Right renal pelvis (tissue), 4 donors: ENCODE results near the gene SLC16A10. TPM values are rescaled to one million over a fixed set of nuclear protein-coding genes. Genes with fewer than 3 reads are reported as not detected.
"Not testable (repeated sequence)": the region's sequence is repeated elsewhere in the genome, so short reads cannot be mapped to it uniquely, and the experiment has no call there.

Experiments
- DNase-seq, 4 donors: peaks; one replicate each; pipeline ENCODE4 v3.0.0-alpha.2; 2013; ENCODE audit warnings: low read depth in 4 of 4, low spot score in 3 of 4, missing footprints in 1 of 4
- polyA plus RNA-seq, 4 donors: library from polyadenylated mRNA; unstranded; fragments of 120-200 nt; gene quantifications; one replicate each; pipeline ENCODE4 v1.2.1, GENCODE V29; 2013; ENCODE audit not compliant: insufficient read length in 4 of 4

SLC16A10 gene
- polyA plus RNA-seq, 4 donors, result 24.0 to 28.8 (median 26.6) TPM

DNA sequence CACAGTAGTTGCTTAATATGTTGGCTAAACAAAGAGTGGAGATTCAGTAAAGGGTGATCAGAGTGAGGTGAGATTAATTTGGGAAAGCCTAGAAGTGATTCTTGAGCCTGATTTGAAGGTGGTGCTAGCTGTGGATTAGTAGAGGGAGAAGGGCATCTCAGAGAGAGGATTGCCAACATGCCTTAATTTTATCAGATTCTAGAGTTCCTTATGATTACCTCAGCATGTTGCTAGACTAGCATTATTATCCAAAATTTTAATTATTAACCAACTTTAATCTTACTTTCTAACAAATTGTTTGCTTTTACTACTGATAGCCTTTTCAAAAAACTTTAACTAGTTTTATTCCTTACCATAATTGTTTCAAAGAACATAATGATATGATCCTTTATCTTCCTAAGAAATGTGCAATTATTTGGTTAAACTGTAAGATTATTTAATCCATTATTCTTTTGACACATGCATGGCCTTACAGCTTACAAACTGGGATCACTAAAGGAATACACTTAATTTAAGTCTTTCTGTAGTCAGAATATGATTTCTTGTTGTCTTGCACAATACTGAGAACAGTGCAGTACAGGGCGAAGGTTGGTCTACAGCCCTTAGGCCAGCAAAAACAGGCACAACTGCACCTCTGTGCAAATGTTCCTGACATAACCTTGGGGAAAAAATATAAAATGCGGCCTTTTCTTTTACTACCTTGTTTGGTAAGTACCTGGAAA lies 88.9 kb downstream of the SLC16A10 start:
- DNase-seq, result no peak

DNA sequence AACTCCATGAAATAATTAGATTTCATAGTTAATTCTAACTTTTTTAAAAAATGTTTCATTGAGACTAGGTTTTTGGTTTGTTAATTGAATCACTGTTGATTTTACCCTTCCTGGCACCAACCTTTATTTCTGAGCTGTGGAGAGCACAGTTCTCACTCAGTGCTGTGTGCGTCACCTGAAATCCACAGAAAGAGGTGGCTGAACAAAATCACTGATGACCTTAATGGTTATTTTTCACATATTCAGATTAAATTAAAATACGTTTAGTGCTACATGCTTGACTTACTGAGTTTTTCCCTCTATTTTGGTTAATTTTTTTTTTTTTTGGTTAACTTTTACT lies 89.4 kb downstream of the SLC16A10 start:
- DNase-seq, result no peak

DNA sequence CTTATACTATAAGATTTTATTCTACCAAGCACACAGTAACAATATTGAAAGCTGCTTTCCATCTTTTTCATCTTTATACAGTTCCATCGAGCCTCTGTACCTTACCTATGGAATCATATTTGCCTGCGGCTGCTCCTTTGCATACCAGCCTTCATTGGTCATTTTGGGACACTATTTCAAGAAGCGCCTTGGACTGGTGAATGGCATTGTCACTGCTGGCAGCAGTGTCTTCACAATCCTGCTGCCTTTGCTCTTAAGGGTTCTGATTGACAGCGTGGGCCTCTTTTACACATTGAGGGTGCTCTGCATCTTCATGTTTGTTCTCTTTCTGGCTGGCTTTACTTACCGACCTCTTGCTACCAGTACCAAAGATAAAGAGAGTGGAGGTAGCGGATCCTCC lies 89.8 kb downstream of the SLC16A10 start:
- no peak for DNase-seq

DNA sequence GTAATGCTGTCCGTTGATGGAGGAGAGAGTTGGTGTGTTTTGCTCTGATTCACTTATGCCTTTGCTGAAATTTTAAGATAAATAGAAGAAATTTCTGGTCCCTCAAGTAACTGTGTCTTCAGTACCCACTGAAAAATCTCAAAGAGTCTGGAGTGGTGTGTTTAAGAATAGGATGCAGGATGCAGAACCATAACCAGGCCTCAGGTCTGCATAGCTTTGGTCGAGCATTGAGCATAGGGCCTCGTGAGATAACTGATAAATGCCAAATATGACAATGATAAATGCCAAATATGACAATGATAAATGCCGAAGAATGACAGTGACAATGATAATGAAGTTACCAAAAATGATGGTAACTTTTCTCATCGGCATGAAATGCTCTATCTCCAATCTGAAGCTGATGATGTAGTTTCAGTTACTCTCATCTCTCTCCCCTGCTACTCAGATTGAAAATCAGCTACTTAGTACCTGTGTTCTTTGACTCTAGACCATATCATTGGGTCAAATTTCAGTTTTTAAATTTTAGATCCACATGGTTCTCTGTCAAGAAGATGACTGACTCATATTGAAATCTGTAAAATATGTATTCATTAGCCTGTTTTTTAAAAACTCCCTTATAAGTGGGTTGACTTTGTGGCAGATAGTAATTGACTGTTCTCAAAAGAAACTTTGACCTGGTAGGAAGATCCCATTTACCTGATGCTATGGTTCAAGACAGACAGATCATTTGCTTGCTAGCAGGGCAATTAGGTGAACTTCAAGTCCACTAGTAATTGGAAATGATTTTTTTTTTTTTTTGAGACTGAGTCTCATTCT lies 96.6 kb downstream of the SLC16A10 start:
- DNase-seq, result no peak

DNA sequence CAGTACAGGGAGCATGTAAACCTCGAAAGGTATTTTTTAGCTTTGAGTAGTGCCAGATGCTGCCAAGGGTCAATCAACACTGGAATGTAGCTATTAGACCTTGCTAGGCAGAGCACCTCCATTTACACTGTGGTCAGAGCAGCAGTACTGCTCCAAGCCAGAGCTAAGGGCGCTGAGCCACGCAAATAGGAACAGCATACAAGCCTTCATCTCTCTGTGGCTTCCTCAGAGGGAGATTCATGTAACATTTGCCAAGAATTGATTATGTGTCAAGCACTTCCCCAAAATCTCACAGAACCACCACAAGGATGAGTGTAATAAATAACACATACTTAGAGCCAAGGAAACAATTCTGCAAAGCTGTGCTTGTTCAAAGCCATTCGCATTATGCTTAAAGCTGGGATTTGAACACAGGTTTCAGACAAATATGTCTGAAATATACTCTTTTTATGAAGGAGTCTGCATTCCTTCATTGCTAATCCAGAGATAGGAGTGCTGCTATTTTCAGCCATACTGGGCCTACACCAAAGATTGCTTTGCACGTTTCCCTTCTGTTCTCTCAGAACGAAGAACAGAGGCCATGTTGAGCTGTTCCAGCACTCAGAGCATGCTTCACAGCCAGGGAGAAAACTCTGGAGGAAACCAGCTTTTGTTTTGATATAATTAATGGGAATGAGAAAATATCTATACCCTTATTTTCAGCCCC lies 97.7 kb downstream of the SLC16A10 start:
- no peak for DNase-seq

DNA sequence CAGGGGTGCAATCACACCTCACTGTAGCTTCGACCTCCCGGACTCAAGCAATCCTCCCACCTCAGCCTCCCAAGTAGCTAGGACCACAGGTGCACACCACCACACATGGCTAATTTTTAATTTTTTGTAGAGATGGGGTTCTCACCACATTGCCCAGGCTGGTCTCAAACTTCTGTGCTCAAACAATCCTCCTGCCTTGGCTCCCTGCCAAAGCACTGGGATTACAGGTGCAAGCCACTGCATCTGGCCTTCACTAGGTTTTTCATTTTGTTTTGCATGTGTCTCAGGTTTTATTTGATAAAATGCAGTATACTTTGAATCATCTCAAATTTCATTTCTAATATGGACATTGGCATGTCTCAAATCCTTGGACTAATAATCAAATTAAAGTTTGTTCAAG lies 98.7 kb downstream of the SLC16A10 start:
- no peak for DNase-seq

DNA sequence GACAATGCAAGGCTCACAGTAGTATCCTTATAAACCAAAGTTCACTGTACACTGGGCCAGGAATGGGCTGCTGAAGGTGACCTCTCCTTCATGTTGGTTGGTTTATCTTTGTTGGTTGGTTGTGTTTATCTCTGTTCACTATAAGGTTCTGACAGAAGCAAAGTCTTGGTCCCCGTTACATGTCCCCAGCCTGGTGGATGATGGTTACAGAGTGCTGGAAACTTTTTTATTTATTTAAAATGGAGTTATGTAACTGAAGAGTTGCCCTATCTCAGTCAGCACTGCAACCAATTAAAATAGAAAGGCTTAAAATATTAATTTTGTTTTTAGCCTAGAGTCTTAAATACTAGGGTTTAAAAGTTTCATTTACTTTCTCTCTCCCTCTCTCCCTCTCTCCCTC lies 100.6 kb downstream of the SLC16A10 start:
- DNase-seq, result no peak

DNA sequence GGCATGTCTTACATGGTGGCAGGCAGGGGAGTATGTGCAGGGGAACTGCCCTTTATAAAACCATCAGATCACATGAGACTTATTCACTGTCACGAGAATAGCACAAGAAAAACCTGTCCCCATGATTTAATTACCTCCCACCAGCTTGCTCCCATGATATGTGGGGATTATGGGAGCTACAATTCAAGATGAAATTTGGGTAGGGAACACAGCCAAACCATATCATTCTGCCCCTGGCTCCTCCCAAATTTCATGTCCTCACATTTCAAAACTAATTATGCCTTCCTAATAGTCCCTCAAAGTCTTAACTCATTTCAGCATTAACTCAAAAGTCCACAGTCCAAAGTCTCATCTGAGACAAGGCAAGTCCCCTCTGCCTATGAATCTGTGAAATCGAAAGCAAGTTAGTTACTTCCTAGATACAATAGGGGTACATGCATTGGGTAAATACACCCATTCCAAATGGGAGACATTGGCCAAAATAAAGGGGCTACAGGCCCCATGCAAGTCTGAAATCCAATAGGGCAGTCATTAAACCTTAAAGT lies 102.4 kb downstream of the SLC16A10 start:
- not testable (repeated sequence) for DNase-seq

DNA sequence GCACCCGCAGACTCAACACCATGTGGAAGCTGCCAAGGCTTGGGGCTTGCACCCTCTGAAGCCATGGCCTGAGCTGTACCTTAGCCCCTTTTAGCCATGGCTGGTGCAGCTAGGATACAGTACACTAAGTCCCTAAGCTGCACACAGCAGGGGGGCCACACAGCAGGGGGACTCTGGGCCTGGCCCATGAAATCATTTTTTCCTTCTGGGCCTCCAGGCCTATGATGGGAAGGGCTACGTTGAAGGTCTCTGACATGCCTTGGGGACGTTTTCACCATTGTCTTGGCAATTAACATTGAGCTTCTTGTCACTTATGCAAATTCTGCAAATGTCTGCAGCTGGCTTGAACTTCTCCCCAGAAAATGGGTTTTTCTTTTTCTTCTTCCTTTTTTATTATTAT lies 103.3 kb downstream of the SLC16A10 start:
- no peak for DNase-seq

DNA sequence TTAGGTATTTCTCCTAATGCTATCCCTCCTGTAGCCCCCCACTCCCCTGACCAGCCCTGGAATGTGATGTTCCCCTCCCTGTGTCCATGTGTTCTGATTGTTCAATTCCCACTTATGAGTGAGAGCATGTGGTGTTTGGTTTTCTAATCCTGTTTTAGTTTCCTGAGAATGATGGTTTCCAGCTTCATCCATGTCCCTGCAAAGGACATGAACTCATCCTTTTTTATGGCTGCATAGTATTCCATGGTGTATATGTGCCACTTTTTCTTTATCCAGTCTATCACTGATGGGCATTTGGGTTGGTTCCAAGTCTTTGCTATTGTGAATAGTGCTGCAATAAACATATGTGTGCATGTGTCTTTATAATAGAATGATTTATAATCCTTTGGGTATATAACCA lies 103.8 kb downstream of the SLC16A10 start:
- DNase-seq, result not testable (repeated sequence)

DNA sequence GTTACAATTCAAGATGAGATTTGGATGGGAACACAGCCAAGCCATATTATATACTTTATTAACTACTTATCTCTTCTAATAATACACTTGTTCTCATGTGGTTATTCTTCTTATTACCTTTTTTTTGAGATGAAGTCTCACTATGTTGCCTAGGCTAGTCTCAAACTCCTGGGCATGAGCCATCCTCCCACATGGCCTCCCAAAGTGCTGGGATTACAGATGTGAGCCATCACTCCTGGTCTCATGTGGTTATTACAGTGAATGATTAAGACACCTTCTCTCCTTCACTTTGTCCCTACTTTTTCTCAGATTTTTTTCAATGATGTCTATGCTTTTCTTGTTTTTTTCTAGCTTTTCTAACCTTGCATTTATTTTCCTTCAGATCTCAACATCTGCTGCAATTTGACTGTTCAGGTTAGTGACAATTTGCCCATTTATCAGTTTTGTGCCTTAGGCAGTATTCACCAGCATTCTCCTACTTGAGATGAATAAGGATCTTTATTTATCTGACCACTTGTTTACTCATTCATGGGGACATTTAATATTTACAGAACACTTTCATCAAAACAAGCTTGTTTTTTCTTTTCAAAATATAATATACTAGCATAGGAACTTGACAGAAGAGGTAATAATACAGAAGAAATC lies 105.7 kb downstream of the SLC16A10 start:
- DNase-seq, result no peak

DNA sequence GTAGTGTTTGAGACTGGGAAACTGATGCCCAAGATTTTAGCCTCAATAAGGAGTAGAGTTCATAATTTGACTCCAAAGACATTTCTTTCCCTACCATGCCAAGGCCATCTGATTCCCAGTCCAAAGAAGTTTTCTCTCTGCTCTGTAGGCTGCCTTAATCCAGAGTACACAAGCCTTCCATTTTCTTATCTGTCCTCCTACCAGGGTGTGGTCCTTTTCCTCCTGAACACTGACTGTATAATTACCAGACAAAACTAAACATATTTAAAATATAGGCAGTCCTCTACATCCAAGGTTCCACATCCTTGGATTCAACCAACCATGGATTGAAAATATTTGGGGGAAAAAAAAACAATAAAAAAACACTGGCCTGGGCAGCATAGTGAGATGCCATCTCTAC lies 108.4 kb downstream of the SLC16A10 start:
- no peak for DNase-seq

DNA sequence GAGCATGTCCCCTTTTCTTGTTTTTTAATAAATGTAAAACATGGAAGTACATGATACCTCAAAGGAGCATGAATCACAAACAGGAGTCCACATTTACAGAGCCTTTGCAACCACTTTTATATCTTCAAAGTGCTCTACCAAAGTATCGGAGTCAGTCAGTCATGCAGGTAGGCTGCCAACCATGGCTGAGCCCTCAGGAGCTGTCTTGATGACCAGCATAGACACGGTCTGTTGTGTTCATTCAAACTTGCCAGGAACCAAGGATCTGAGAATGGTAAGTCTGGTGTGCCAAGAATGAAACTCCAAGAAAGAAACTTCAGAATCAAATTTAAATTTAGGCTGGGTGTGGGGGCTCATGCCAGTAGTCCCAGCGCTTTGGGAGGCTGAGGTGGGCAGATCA lies 111.5 kb downstream of the SLC16A10 start:
- DNase-seq, result no peak

DNA sequence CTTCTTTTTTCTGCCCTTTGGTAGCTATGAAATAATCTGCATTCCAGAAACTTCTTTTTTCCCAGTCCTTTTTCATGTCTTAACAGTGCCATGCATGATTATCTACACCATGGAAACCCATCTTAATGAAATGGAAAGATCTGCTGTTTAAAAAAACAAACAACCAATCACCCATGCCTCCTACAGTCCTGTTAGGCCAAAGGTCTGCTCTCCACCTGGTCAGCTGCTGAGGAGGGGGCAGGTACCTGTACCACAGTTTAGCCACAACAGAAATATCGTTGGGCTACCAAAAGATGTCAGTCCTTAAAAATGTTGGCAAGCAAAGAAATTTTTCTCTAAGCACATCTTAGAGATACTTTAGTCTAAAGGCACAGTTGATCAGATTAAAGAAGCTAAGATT lies 112.6 kb downstream of the SLC16A10 start:
- no peak for DNase-seq

DNA sequence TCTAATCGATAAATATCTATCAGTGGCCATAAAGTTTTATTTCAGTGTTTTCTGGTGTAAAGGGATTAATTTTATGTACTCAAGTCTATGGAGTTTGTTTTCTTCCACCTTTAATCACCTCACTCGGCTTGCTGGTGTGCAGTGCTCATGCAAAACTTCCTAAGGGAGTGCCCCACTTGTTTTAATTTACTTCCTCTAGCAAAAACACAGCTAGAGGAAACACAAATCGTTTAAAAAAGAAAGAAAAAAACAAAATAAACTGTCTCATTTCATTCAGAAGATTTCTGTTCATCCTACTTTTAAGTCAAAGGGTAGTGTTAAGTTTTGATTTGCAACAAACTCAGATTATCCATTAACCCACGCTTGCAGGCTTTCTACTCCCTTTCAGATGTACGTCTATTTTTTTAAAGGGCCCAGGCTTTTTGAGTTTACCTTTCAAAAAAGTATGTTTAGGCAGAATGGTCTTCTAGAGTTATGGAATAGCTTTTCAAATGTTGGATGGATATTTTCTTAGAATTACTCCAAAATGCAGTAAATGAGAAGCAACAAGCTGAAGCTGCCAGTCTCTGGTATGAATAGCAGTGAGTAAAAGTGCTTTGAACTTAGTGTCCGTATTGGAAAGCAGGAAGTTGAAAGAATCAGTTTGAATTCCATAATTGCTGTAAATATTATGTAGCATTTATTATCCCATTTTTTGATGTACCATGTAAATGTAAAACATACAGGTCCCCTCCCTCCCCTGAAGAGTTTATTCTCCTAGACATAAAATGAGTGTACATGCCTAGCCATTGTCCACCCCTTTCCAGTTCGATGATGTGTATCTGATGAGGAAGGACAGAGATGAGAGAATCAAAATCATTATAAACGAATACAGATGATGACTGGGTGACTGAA lies 113.3 kb downstream of the SLC16A10 start:
- no peak for DNase-seq

DNA sequence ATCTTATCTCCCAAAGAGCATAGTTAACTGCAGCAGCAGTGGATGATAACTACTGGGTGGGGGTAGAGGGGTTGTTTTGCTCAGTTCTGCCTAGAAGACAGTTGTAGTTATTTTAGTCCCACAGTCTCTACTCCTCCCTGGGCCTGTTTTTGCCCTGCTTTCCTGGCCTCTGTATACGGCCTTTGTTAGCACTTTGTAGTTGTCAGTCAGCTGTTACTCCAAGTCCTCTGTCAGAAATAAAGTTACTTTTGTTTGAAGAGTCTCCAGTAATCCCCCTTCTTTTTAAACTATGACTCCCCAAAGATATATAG lies 113.9 kb downstream of the SLC16A10 start:
- no peak for DNase-seq

DNA sequence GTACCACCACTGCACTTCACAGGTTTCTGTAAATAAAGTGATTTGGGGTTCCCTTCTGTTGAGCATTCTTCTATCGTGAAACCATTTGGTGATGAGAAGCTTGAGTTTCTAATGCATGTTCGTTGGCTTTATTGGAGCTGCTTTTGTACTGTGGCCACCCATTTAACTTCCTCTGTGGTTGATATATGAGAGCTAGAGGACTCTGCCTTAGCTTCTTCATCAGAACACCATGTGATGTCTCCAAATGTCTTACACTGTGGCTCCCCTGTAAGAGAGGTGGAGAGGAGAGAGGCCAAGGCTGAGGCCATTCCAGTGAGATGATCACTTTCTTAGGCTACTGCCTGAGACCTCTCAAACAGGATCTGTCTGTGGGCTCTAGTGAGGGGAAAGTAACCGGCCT lies 114.5 kb downstream of the SLC16A10 start:
- no peak for DNase-seq

DNA sequence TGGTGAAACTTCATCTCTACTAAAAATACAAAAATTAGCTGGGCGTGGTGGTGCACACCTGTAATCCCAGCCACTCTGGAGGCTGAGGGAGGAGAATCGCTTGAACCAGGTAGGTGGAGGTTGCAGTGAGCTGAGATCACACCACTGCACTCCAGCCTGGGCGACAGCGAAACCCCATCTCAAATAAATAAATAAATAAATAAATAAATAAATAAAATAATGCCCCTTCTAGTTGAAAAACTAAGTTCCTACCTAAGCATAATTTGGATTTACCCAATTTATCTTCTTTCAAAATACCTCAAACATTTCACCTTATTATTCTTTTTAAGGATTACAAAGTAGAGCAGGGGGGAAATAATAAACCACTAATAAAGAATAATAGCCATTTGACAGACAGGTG lies 116.2 kb downstream of the SLC16A10 start:
- not testable (repeated sequence) for DNase-seq

DNA sequence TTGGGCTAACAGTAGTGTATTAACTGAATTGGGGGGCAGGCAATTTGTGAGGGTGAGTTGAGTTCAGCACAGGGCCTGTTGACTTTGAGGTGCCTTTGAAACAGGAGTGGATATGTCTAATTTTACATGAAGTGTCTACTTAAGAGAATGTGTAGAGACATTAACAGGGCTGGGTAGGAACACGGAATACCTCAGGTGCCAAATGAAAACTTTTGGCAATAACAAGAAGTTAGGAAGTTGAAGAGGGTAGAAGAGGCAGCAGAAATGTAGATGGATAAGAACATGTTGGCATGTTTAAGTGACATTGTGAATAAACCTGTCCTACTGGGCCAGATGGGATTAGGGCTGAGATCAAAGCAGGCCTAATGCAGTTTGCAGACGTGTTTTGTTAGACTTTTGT lies 117.0 kb downstream of the SLC16A10 start:
- DNase-seq, result no peak

DNA sequence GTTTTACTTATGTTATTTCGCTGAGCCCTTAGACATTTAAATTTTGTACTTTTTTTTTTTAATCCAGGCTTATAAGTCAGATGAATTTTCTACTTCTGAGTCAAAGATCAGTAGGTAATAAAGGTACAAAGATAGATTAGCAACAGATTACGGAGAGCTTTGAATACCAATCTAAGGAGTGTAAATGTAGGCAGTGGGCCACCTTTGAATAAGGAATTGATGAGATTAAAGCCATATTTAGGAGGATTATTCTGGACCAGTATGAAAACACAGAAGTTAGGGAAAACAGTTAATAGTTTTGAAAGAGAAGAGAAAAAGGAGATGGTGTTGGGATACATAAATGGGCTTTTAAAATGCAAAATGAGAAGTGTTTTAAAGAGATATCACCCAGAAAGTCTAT lies 117.6 kb downstream of the SLC16A10 start:
- DNase-seq, result no peak
